ENCODE results near the gene CNTNAP2. TPM values are rescaled to one million over a fixed set of nuclear protein-coding genes. Genes with fewer than 3 reads are reported as not detected.

The CNTNAP2 gene
- total RNA-seq, 2 donors from 2014 or later, result 171 to 228 TPM

DNA sequence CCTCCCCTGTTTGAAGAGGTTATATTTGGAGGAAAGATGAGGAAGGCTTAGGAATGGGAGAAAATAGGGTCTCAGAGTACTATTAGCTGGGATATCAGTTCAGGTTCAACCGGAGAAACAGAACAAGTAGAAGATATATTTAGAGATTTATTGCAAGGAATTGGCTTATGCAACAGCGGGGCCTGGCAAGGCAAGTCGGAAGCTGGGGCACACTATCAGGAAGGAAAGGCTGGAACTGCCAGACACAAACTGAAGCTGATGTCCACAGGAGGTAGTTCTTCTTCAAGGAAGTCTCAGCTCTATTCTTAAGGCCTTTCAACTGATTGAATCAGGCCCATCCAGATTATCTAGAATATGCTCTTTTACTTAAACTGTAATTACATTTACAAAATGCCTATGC is 1534.4 kb downstream of the CNTNAP2 start:
- H3K9me3 Mint-ChIP-seq, result no peaks in the 10 kb centered on the region
- no peak overlapping the region for H3K9ac ChIP-seq (ENCODE audit: extremely low read depth, low read length, poor library complexity, severe bottlenecking)
- no peaks in the 10 kb centered on the region for H3K27me3 ChIP-seq (ENCODE audit: control insufficient read depth, insufficient read depth, low read length, poor library complexity, severe bottlenecking)
- H3K4me1 Mint-ChIP-seq, result peaks cover 7% of the 10 kb centered on the region
- H3K9me3 ChIP-seq (ENCODE audit: control insufficient read depth, low read length), result no peaks in the 10 kb centered on the region
- no peaks in the 10 kb centered on the region for H3K4me1 ChIP-seq (ENCODE audit: control insufficient read depth, insufficient read depth, low read length)
- no peak for DNase-seq
- H3K27ac Mint-ChIP-seq, result no peak overlapping the region
- 85 to 95% methylated on average over 3 of the region's 3 CpGs for WGBS, 2 experiments (ENCODE audit: insufficient coverage in 1 of 2, insufficient read length in 1 of 2)
- H3K27ac ChIP-seq (ENCODE audit: low read depth, low read length), result no peak overlapping the region
- H3K4me3 ChIP-seq (ENCODE audit: low read length), result no peak overlapping the region
- TF ChIP-seq, protein P1, sequence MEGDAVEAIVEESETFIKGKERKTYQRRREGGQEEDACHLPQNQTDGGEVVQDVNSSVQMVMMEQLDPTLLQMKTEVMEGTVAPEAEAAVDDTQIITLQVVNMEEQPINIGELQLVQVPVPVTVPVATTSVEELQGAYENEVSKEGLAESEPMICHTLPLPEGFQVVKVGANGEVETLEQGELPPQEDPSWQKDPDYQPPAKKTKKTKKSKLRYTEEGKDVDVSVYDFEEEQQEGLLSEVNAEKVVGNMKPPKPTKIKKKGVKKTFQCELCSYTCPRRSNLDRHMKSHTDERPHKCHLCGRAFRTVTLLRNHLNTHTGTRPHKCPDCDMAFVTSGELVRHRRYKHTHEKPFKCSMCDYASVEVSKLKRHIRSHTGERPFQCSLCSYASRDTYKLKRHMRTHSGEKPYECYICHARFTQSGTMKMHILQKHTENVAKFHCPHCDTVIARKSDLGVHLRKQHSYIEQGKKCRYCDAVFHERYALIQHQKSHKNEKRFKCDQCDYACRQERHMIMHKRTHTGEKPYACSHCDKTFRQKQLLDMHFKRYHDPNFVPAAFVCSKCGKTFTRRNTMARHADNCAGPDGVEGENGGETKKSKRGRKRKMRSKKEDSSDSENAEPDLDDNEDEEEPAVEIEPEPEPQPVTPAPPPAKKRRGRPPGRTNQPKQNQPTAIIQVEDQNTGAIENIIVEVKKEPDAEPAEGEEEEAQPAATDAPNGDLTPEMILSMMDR (conservative IDR thresholded peaks at IDR 0.05), result no peak
- no peaks in the 10 kb centered on the region for H3K27me3 Mint-ChIP-seq (ENCODE audit: insufficient read depth)
- H3K36me3 Mint-ChIP-seq (ENCODE audit: low read depth), result no peaks in the 10 kb centered on the region
- H3K36me3 ChIP-seq (ENCODE audit: control insufficient read depth, insufficient read depth, low read length), result no peaks in the 10 kb centered on the region
- H3K4me3 Mint-ChIP-seq, result no peak overlapping the region

DNA sequence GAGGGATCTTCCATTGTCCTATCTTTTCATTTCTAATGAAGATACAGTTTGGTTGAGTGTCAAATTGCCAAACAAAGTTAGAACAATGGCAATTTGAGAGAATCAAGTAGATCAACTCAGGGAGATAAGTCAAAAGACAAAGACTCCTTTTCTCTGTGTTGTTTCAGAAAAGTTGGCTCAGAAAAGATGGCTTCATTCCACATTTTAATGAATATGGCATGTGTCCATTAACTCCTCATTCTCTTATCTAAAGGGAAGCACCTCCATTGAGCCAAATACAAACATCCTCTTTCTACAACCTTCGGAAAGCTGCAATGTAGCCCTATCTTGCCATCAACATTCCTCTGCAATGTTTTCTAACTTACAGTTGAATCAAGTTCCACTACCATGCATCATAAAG is 1535.0 kb downstream of the CNTNAP2 start:
- H3K4me3 ChIP-seq (ENCODE audit: low read length), result no peak overlapping the region
- no peak overlapping the region for H3K27ac Mint-ChIP-seq
- H3K4me3 Mint-ChIP-seq, result no peak overlapping the region
- no peaks in the 10 kb centered on the region for H3K27me3 Mint-ChIP-seq (ENCODE audit: insufficient read depth)
- no peak for DNase-seq
- no peaks in the 10 kb centered on the region for H3K4me1 ChIP-seq (ENCODE audit: control insufficient read depth, insufficient read depth, low read length)
- no peaks in the 10 kb centered on the region for H3K27me3 ChIP-seq (ENCODE audit: control insufficient read depth, insufficient read depth, low read length, poor library complexity, severe bottlenecking)
- no peaks in the 10 kb centered on the region for H3K9me3 Mint-ChIP-seq
- WGBS, 2 experiments (ENCODE audit: insufficient coverage in 1 of 2, insufficient read length in 1 of 2), result 70 to 80% methylated on average over 1 of the region's 1 CpG
- H3K36me3 ChIP-seq (ENCODE audit: control insufficient read depth, insufficient read depth, low read length), result no peaks in the 10 kb centered on the region
- no peaks in the 10 kb centered on the region for H3K9me3 ChIP-seq (ENCODE audit: control insufficient read depth, low read length)
- H3K27ac ChIP-seq (ENCODE audit: low read depth, low read length), result no peak overlapping the region
- H3K4me1 Mint-ChIP-seq, result peaks cover 7% of the 10 kb centered on the region
- H3K36me3 Mint-ChIP-seq (ENCODE audit: low read depth), result no peaks in the 10 kb centered on the region
- H3K9ac ChIP-seq (ENCODE audit: extremely low read depth, low read length, poor library complexity, severe bottlenecking), result no peak overlapping the region
- TF ChIP-seq, protein P1 (conservative IDR thresholded peaks at IDR 0.05), result no peak

DNA sequence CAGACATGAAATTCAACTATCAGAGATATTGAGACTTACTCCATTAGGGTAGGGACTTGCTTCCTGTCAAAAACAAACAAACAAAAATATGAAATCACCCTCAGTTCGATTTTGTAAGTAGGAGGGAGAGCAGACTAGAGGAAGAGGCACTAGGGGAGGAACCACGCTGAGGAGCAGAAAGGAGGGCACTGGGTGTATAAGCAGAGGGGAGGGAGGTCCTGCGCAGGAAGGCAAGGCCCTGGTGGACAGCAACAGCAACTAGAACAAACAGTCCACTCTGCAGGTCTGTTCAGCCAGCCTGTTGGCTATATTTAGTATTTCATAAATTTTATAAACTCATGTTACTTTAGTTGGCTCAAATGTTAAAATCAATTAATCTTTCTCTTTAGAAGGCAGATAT is 1536.9 kb downstream of the CNTNAP2 start:
- TF ChIP-seq, protein P1 (conservative IDR thresholded peaks at IDR 0.05), result peak; percentile 15
- H3K27me3 Mint-ChIP-seq (ENCODE audit: insufficient read depth), result no peaks in the 10 kb centered on the region
- no peaks in the 10 kb centered on the region for H3K9me3 Mint-ChIP-seq
- DNase-seq, result no peak
- peaks cover 7% of the 10 kb centered on the region for H3K4me1 Mint-ChIP-seq
- Histone ChIP-seq H3K9ac (ENCODE audit: extremely low read depth, low read length, poor library complexity, severe bottlenecking) (no peak overlapping the region), H3K27me3 (ENCODE audit: control insufficient read depth, insufficient read depth, low read length, poor library complexity, severe bottlenecking) (no peaks in the 10 kb centered on the region), H3K9me3 (ENCODE audit: control insufficient read depth, low read length) (no peaks in the 10 kb centered on the region), H3K4me3 (ENCODE audit: low read length) (no peak overlapping the region), H3K36me3 (ENCODE audit: control insufficient read depth, insufficient read depth, low read length) (no peaks in the 10 kb centered on the region), H3K4me1 (ENCODE audit: control insufficient read depth, insufficient read depth, low read length) (no peaks in the 10 kb centered on the region), H3K27ac (ENCODE audit: low read depth, low read length) (no peak overlapping the region)
- 79% methylated on average over 3 of the region's 3 CpGs; no CpG with 5 or more reads in 1 of the 2 experiments for WGBS, 2 experiments (ENCODE audit: insufficient coverage in 1 of 2, insufficient read length in 1 of 2)
- no peaks in the 10 kb centered on the region for H3K36me3 Mint-ChIP-seq (ENCODE audit: low read depth)
- H3K27ac Mint-ChIP-seq, result no peak overlapping the region
- H3K4me3 Mint-ChIP-seq, result no peak overlapping the region
